Activated naive CD8-positive, alpha-beta T cell treated with anti-CD3 and anti-CD28 coated beads, Interleukin-2, amount 10 ng/mL, durations not matched to agents 7 days and 5 days (primary cell): ENCODE data around the gene ATP5MG. TPM values are rescaled to one million over a fixed set of nuclear protein-coding genes. Genes with fewer than 3 reads are reported as not detected.

Experiments
- ATAC-seq: fragments of 150-1000 bp; cut with Tn5 transposase; one replicate; pipeline ENCODE4 v1.10.0; 2021; ENCODE audit warnings: low read depth, moderate library complexity
- POLR2A ChIA-PET: fragments of 350-600 bp; sonication (Branson Sonifier 250); formaldehyde crosslinking; loops from one replicate; lab custom pipeline; 2021; ENCODE audit warnings: antibody characterized with exemption; lab: Charles Lee
- DNase-seq: peaks from one replicate; pipeline ENCODE4 v3.0.0; 2021
- H3K27ac Mint-ChIP-seq: one replicate; pipeline ENCODE4 v1.8.0; 2022; ENCODE audit warnings: mild to moderate bottlenecking, mixed read lengths
- H3K27me3 Mint-ChIP-seq: one replicate; pipeline ENCODE4 v1.8.0; 2022; ENCODE audit warnings: mild to moderate bottlenecking, moderate library complexity, mixed read lengths
- H3K36me3 Mint-ChIP-seq: one replicate; pipeline ENCODE4 v1.8.0; 2021; ENCODE audit warnings: mild to moderate bottlenecking, mixed read lengths
- H3K4me1 Mint-ChIP-seq: one replicate; pipeline ENCODE4 v1.8.0; 2021; ENCODE audit warnings: mixed read lengths
- H3K4me3 Mint-ChIP-seq: one replicate; pipeline ENCODE4 v1.8.0; 2022; ENCODE audit warnings: mild to moderate bottlenecking, moderate library complexity, mixed read lengths
- H3K9me3 Mint-ChIP-seq: one replicate; pipeline ENCODE4 v1.8.0; 2021; ENCODE audit warnings: mixed read lengths
- total RNA-seq, 2 experiments: library from RNA; stranded (reverse); gene quantifications; one replicate each; pipeline ENCODE4 v1.2.3, GENCODE V29; 2021

Gene ATP5MG
- total RNA-seq, 2 experiments from 2014 or later, result 202 to 224 TPM

DNA sequence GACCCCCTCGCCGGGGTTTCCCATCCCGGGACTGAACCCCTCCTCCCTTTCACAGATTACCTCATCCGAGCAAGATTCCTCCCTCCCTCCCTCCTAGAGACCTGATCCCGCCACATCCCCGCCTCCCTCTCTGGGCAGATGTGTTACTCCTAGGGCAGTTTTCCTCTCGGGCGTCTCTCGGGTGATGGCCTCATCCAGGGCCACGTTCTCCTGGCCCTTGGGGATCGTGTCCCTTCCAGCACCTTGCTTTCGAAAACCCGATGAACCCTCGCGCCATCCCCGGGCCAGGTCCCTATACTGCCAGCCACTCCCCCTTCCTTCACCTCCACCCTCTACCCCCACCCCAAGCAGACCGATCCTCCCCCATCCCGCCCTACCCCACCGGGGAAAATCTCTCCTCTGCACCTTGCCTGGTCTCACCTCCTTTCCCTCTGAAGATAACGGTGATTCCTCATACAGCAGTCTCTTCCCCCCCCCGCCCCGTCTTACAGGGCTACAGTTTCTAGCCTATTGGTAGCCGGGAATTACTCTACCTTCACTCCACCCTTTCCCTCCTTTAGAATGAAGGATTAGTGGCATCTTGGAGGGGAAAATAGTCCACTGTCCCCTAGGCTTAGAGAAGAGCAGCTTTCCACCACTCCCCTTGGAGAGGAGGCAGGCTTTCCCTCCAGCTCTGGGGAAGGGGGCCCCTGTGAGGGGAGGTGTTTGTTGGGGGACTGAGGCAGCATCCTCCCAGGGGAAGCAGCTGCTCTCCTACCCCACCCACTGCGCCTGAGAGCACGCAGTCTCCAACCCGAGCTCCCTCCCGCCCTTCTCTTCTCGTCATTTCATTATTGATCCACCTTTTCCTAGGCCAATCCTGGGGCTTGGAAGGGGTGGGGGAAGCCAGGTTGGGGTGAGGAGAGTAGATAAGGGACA, 36.1 kb downstream of the ATP5MG start:
- H3K4me3 Mint-ChIP-seq, result peak overlapping the region; percentile 98
- peak overlapping the region; percentile 94 for H3K27ac Mint-ChIP-seq
- DNase-seq, result peak; percentile 52
- H3K4me1 Mint-ChIP-seq, result peaks cover 39% of the 10 kb centered on the region
- POLR2A ChIA-PET, result interaction anchor here (0.6 to 1.5 kb wide), 2 partner anchors 10 to 239 kb away, joined by 3 to 4 read pairs; no protein-coding TSS in a partner anchor
- ATAC-seq, result peak; percentile 3
- H3K9me3 Mint-ChIP-seq, result no peaks in the 10 kb centered on the region
- H3K27me3 Mint-ChIP-seq, result no peaks in the 10 kb centered on the region
- peaks cover 8% of the 10 kb centered on the region for H3K36me3 Mint-ChIP-seq

DNA sequence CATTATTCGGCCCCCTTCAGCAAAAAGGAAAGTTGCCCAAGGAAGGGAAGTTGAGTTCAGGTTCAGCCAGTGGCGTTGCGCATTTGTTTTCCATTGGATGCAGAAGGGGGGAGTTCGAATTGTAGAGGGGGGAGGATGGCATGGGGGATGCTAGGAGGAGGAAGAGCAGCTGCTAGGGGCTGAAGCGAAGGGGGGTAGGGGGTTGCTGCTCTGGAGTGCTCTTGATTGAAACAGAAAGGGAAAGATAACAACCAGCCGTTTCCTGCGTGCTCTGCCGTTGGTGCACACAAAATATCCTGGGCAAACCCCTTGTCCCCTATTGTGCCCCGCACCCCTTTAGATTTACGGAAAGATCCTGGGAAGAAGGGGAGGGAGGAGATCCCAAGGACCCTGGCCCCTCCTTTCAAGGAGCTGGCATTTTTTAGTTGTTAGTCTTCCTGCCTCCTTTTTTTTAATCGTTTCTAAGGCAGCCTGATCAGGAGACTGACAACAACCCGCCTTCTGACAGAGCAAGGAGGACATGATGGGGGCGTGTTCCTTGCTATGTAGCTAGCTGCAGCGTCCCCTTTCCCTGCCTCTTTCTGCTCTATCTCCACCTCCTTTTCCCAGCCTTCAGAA, 37.0 kb downstream of the ATP5MG start:
- no peaks in the 10 kb centered on the region for H3K27me3 Mint-ChIP-seq
- peaks cover 8% of the 10 kb centered on the region for H3K36me3 Mint-ChIP-seq
- H3K9me3 Mint-ChIP-seq, result no peaks in the 10 kb centered on the region
- POLR2A ChIA-PET, result interaction anchor here (0.6 to 1.5 kb wide), 8 partner anchors 10 to 683 kb away, joined by 3 to 7 read pairs (median 4); partner anchors contain the start of genes CD3D and SCN4B
- ATAC-seq, result peak; percentile 27
- peak; percentile 49 for DNase-seq
- peak overlapping the region; percentile 98 for H3K4me3 Mint-ChIP-seq
- H3K4me1 Mint-ChIP-seq, result peaks cover 46% of the 10 kb centered on the region
- H3K27ac Mint-ChIP-seq, result peak overlapping the region; percentile 94

- Mint-ChIP-seq H3K4me3 (peak overlapping the region; percentile 98), H3K27me3 (no peaks in the 10 kb centered on the region), H3K27ac (peak overlapping the region; percentile 22), H3K4me1 (peaks cover 42% of the 10 kb centered on the region), H3K9me3 (no peaks in the 10 kb centered on the region), H3K36me3 (peaks cover 15% of the 10 kb centered on the region)
- no peak for DNase-seq
- ATAC-seq, result no peak
- POLR2A ChIA-PET, result interaction anchor here (0.6 to 1.4 kb wide), 3 partner anchors 37 to 102 kb away, joined by 3 to 6 read pairs (median 4); no protein-coding TSS in a partner anchor
Observed at GRCh38 chr11:118439646-118440045, 38.2 kb downstream of the ATP5MG start.

DNA sequence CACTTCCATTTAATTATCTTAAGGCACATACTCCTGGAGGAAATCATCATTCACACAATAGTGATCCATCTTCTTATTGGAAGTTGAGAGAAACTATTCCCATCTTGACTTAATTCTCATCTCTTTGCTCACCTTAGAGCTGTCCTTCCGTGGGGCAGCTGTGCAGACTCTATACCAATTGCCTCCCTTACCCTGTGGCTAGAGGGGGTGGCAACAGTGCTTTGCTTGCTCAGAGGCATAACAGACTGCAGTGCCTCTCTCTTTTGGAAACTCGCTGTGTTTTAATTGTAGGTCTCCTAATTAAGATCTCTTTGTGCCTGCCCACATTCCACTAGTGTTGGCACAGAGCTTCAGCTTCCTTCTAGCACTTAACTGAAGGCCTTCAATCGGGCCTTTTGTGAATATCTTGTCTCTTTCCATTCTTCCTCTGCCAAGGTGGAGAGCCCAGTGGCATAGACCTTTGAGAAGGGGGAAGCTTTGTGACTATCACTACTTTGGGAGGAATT, 40.4 kb downstream of the ATP5MG start:
- Mint-ChIP-seq H3K36me3 (peaks cover 26% of the 10 kb centered on the region), H3K4me3 (no peak overlapping the region), H3K9me3 (no peaks in the 10 kb centered on the region), H3K27me3 (no peaks in the 10 kb centered on the region), H3K4me1 (peaks cover 47% of the 10 kb centered on the region), H3K27ac (peak overlapping the region; percentile 39)
- DNase-seq (no peak), ATAC-seq (no peak)
- POLR2A ChIA-PET, result no interaction called here

DNA sequence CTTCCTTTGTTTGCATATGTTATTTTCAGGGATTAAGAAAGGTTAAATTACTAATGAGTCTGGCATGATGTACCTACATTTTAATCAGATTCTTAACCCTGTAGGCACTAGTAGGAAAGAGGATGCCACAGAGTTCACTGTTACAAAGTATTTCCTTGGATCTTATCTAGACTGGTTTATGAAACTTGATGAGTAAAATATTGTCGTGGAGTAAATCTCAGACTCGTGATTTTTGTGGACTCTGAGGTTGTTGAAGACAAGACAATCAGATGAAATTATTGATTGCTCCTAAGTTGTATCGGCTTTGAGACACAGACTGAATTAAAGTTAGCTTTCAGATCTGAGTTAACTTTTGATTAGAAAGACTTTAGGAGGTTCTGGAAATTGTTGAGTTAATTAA, 40.9 kb downstream of the ATP5MG start:
- no peaks in the 10 kb centered on the region for H3K27me3 Mint-ChIP-seq
- H3K27ac Mint-ChIP-seq, result no peak overlapping the region
- H3K4me3 Mint-ChIP-seq, result no peak overlapping the region
- POLR2A ChIA-PET, result no interaction called here
- no peak for DNase-seq
- H3K4me1 Mint-ChIP-seq, result peaks cover 49% of the 10 kb centered on the region
- no peaks in the 10 kb centered on the region for H3K9me3 Mint-ChIP-seq
- no peak for ATAC-seq
- H3K36me3 Mint-ChIP-seq, result peaks cover 29% of the 10 kb centered on the region

- Mint-ChIP-seq H3K4me3 (no peak overlapping the region), H3K9me3 (no peaks in the 10 kb centered on the region), H3K4me1 (peaks cover 56% of the 10 kb centered on the region), H3K36me3 (peaks cover 32% of the 10 kb centered on the region), H3K27me3 (no peaks in the 10 kb centered on the region), H3K27ac (no peak overlapping the region)
- ATAC-seq (no peak), DNase-seq (no peak)
- POLR2A ChIA-PET, result no interaction called here
Observed at GRCh38 chr11:118442908-118443589, 41.6 kb downstream of the ATP5MG start.

GRCh38 chr11:118443590-118444218, 42.3 kb downstream of the ATP5MG start:
- no peaks in the 10 kb centered on the region for H3K27me3 Mint-ChIP-seq
- no peak for DNase-seq
- peaks cover 32% of the 10 kb centered on the region for H3K36me3 Mint-ChIP-seq
- ATAC-seq, result no peak
- H3K27ac Mint-ChIP-seq, result no peak overlapping the region
- peaks cover 62% of the 10 kb centered on the region for H3K4me1 Mint-ChIP-seq
- POLR2A ChIA-PET, result interaction anchor here (0.9 to 1.2 kb wide), 2 partner anchors 7 to 45 kb away, joined by 3 read pairs; partner anchors contain the start of gene KMT2A
- H3K4me3 Mint-ChIP-seq, result no peak overlapping the region
- H3K9me3 Mint-ChIP-seq, result no peaks in the 10 kb centered on the region

- no peaks in the 10 kb centered on the region for H3K27me3 Mint-ChIP-seq
- H3K27ac Mint-ChIP-seq, result peak overlapping the region; percentile 28
- POLR2A ChIA-PET, result interaction anchor here (0.8 to 1.7 kb wide), 2 partner anchors 9 to 12 kb away, joined by 3 to 15 read pairs; partner anchors contain the start of gene KMT2A
- peaks cover 37% of the 10 kb centered on the region for H3K36me3 Mint-ChIP-seq
- peak overlapping the region; percentile 38 for H3K4me3 Mint-ChIP-seq
- H3K9me3 Mint-ChIP-seq, result no peaks in the 10 kb centered on the region
- DNase-seq (no peak), ATAC-seq (no peak)
- peaks cover 46% of the 10 kb centered on the region for H3K4me1 Mint-ChIP-seq
Observed at GRCh38 chr11:118447423-118447822, 46.0 kb downstream of the ATP5MG start.

DNA sequence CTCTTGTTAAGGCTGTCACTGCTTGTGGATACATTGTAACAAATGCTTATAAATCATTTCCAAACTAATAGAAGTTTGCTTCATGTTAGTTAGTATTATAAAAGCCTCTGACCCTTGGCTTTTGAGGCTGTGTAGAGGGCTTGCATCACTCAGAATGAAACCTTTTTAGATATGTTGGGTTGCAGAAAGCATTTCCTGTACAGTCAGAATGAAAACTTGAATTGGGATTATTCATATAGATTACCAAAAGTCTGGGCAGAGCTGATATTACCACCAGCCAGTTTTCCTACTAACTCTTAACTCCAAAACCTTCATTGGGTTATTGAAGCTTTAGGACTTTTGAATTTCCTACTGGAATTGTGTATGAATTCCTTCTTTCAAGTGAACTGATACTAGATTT, 46.9 kb downstream of the ATP5MG start:
- Mint-ChIP-seq H3K27ac (no peak overlapping the region), H3K36me3 (peaks cover 43% of the 10 kb centered on the region), H3K4me1 (peaks cover 42% of the 10 kb centered on the region), H3K27me3 (no peaks in the 10 kb centered on the region), H3K4me3 (peak overlapping the region; percentile 6), H3K9me3 (no peaks in the 10 kb centered on the region)
- POLR2A ChIA-PET, result interaction anchor here (0.8 to 1.7 kb wide), 2 partner anchors 10 to 13 kb away, joined by 3 to 15 read pairs; partner anchors contain the start of gene KMT2A
- DNase-seq, result no peak
- peak; percentile 85 for ATAC-seq

- Mint-ChIP-seq H3K9me3 (no peaks in the 10 kb centered on the region), H3K4me3 (no peak overlapping the region), H3K27ac (no peak overlapping the region), H3K27me3 (no peaks in the 10 kb centered on the region), H3K4me1 (peaks cover 40% of the 10 kb centered on the region), H3K36me3 (peaks cover 43% of the 10 kb centered on the region)
- POLR2A ChIA-PET, result no interaction called here
- DNase-seq (no peak), ATAC-seq (no peak)
Observed at GRCh38 chr11:118449316-118449918, 48.0 kb downstream of the ATP5MG start.

- DNase-seq (no peak), ATAC-seq (no peak)
- no peaks in the 10 kb centered on the region for H3K27me3 Mint-ChIP-seq
- no peak overlapping the region for H3K27ac Mint-ChIP-seq
- POLR2A ChIA-PET, result no interaction called here
- H3K4me1 Mint-ChIP-seq, result peaks cover 37% of the 10 kb centered on the region
- no peaks in the 10 kb centered on the region for H3K9me3 Mint-ChIP-seq
- H3K36me3 Mint-ChIP-seq, result peaks cover 39% of the 10 kb centered on the region
- no peak overlapping the region for H3K4me3 Mint-ChIP-seq
Observed at GRCh38 chr11:118450451-118450850, 49.0 kb downstream of the ATP5MG start.
